ENCODE measurements around the gene GLT6D1.
"Not testable (repeated sequence)": the region's sequence is repeated elsewhere in the genome, so short reads cannot be mapped to it uniquely, and the experiment has no call there.

Gene GLT6D1

GRCh38 chr9:135648494-135649410 lies 9.4 kb upstream of the GLT6D1 start:
- no peak overlapping the region for H3K4me3 ChIP-seq (ENCODE audit: low read length)
- H3K36me3 ChIP-seq (ENCODE audit: insufficient read depth, low read length) = no peaks in the 10 kb centered on the region
- no peak overlapping the region for H3K9ac ChIP-seq (ENCODE audit: low read depth, low read length)
- H3K27me3 ChIP-seq (ENCODE audit: control insufficient read depth, insufficient read depth, low read length) = no peaks in the 10 kb centered on the region
- H3K4me2 ChIP-seq (ENCODE audit: low read length) = no peak overlapping the region
- no peaks in the 10 kb centered on the region for H3K4me1 ChIP-seq (ENCODE audit: control insufficient read depth, insufficient read depth, low read length)
- H3K9me3 ChIP-seq (replicated peaks; ENCODE audit: low read length) = peaks cover 9% of the 10 kb centered on the region

DNA sequence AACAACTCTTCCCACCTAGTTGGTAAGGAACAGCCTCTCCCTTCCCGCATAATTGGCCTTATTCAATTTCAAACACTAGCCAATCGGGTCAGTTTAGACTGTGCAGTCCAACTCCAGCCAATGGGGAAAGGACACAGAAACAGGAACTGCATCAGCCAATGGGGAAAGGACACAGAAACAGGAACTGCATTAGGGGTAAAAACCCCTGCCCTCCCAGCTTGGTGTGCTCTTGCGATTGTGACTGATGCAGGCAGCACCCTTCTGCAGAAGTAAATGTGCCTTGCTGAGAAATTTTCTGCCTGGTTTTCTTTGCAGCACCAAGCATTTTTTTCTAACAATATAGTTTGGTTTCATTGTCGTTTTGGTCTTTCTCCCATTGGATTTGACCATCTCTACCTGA lies 8.5 kb upstream of the GLT6D1 start:
- H3K36me3 ChIP-seq (ENCODE audit: insufficient read depth, low read length) = no peaks in the 10 kb centered on the region
- H3K4me1 ChIP-seq (ENCODE audit: control insufficient read depth, insufficient read depth, low read length) = no peaks in the 10 kb centered on the region
- no peak overlapping the region for H3K4me2 ChIP-seq (ENCODE audit: low read length)
- no peak overlapping the region for H3K9ac ChIP-seq (ENCODE audit: low read depth, low read length)
- H3K27me3 ChIP-seq (ENCODE audit: control insufficient read depth, insufficient read depth, low read length) = no peaks in the 10 kb centered on the region
- peaks cover 9% of the 10 kb centered on the region for H3K9me3 ChIP-seq (replicated peaks; ENCODE audit: low read length)
- no peak overlapping the region for H3K4me3 ChIP-seq (ENCODE audit: low read length)

DNA sequence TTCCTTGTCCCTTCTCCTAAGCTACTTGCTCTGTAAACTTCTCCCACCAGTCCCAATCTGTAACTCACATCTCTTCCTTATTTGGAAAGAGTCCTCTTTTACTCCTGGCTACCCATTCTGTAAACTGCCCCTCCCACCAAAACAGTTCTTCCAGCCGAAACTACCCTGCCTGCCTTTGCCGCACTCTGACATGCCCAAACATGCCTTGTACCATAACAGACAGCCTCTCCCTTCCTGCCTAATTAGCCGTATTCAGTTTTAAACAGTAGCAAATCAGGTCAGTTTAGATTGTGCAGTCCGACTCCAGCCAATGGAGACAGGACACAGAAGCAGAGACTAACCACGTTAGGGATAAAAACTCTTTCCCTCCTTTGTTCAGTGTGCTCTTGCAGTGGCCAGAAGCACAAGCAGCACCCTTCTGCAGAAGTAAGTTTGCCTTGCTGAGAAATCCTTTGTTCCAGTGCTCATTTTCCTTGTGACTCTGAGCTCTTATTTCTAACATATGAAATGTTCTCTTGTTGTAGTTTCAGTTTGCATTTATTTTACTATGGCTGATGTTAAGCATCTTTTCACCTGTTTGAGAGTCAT lies 5.4 kb upstream of the GLT6D1 start:
- no peak overlapping the region for H3K9ac ChIP-seq (ENCODE audit: low read depth, low read length)
- no peak overlapping the region for H3K4me2 ChIP-seq (ENCODE audit: low read length)
- H3K27me3 ChIP-seq (ENCODE audit: control insufficient read depth, insufficient read depth, low read length) = no peaks in the 10 kb centered on the region
- no peaks in the 10 kb centered on the region for H3K4me1 ChIP-seq (ENCODE audit: control insufficient read depth, insufficient read depth, low read length)
- peaks cover 9% of the 10 kb centered on the region for H3K9me3 ChIP-seq (replicated peaks; ENCODE audit: low read length)
- no peak overlapping the region for H3K4me3 ChIP-seq (ENCODE audit: low read length)
- no peaks in the 10 kb centered on the region for H3K36me3 ChIP-seq (ENCODE audit: insufficient read depth, low read length)

GRCh38 chr9:135641745-135642144 lies 2.4 kb upstream of the GLT6D1 start:
- no peaks in the 10 kb centered on the region for H3K4me1 ChIP-seq (ENCODE audit: control insufficient read depth, insufficient read depth, low read length)
- peaks cover 4% of the 10 kb centered on the region for H3K9me3 ChIP-seq (replicated peaks; ENCODE audit: low read length)
- no peak overlapping the region for H3K4me2 ChIP-seq (ENCODE audit: low read length)
- H3K27me3 ChIP-seq (ENCODE audit: control insufficient read depth, insufficient read depth, low read length) = no peaks in the 10 kb centered on the region
- H3K36me3 ChIP-seq (ENCODE audit: insufficient read depth, low read length) = no peaks in the 10 kb centered on the region
- no peak overlapping the region for H3K9ac ChIP-seq (ENCODE audit: low read depth, low read length)
- no peak overlapping the region for H3K4me3 ChIP-seq (ENCODE audit: low read length)

GRCh38 chr9:135641047-135641446 lies 1.7 kb upstream of the GLT6D1 start:
- Histone ChIP-seq H3K27me3 (ENCODE audit: control insufficient read depth, insufficient read depth, low read length) (no peaks in the 10 kb centered on the region), H3K9me3 (replicated peaks; ENCODE audit: low read length) (peaks cover 4% of the 10 kb centered on the region), H3K4me2 (ENCODE audit: low read length) (no peak overlapping the region), H3K4me1 (ENCODE audit: control insufficient read depth, insufficient read depth, low read length) (no peaks in the 10 kb centered on the region), H3K9ac (ENCODE audit: low read depth, low read length) (no peak overlapping the region), H3K36me3 (ENCODE audit: insufficient read depth, low read length) (no peaks in the 10 kb centered on the region), H3K4me3 (ENCODE audit: low read length) (no peak overlapping the region)

GRCh38 chr9:135636930-135637530 lies 2.3 kb downstream of the GLT6D1 start:
- not testable (repeated sequence) for H3K4me1 ChIP-seq (ENCODE audit: control insufficient read depth, insufficient read depth, low read length); H3K36me3 ChIP-seq (ENCODE audit: insufficient read depth, low read length); H3K27me3 ChIP-seq (ENCODE audit: control insufficient read depth, insufficient read depth, low read length); H3K4me2 ChIP-seq (ENCODE audit: low read length); H3K9me3 ChIP-seq (replicated peaks; ENCODE audit: low read length); H3K4me3 ChIP-seq (ENCODE audit: low read length); H3K9ac ChIP-seq (ENCODE audit: low read depth, low read length)

- peaks cover 11% of the 10 kb centered on the region for H3K27me3 ChIP-seq (ENCODE audit: control insufficient read depth, insufficient read depth, low read length)
- no peaks in the 10 kb centered on the region for H3K9me3 ChIP-seq (replicated peaks; ENCODE audit: low read length)
- no peaks in the 10 kb centered on the region for H3K4me1 ChIP-seq (ENCODE audit: control insufficient read depth, insufficient read depth, low read length)
- no peaks in the 10 kb centered on the region for H3K36me3 ChIP-seq (ENCODE audit: insufficient read depth, low read length)
- no peak overlapping the region for H3K4me2 ChIP-seq (ENCODE audit: low read length)
- H3K9ac ChIP-seq (ENCODE audit: low read depth, low read length) = no peak overlapping the region
- no peak overlapping the region for H3K4me3 ChIP-seq (ENCODE audit: low read length)
Observed at GRCh38 chr9:135632841-135633240, 6.5 kb downstream of the GLT6D1 start.

GRCh38 chr9:135624282-135624681 lies 15.1 kb downstream of the GLT6D1 start:
- no peak overlapping the region for H3K4me3 ChIP-seq (ENCODE audit: low read length)
- no peak overlapping the region for H3K9ac ChIP-seq (ENCODE audit: low read depth, low read length)
- H3K4me1 ChIP-seq (ENCODE audit: control insufficient read depth, insufficient read depth, low read length) = no peaks in the 10 kb centered on the region
- no peaks in the 10 kb centered on the region for H3K36me3 ChIP-seq (ENCODE audit: insufficient read depth, low read length)
- no peak overlapping the region for H3K4me2 ChIP-seq (ENCODE audit: low read length)
- H3K9me3 ChIP-seq (replicated peaks; ENCODE audit: low read length) = no peaks in the 10 kb centered on the region
- H3K27me3 ChIP-seq (ENCODE audit: control insufficient read depth, insufficient read depth, low read length) = peaks cover 23% of the 10 kb centered on the region

- Histone ChIP-seq H3K4me3 (ENCODE audit: low read length) (no peak overlapping the region), H3K36me3 (ENCODE audit: insufficient read depth, low read length) (no peaks in the 10 kb centered on the region), H3K27me3 (ENCODE audit: control insufficient read depth, insufficient read depth, low read length) (peaks cover 23% of the 10 kb centered on the region), H3K4me2 (ENCODE audit: low read length) (no peak overlapping the region), H3K4me1 (ENCODE audit: control insufficient read depth, insufficient read depth, low read length) (no peaks in the 10 kb centered on the region), H3K9me3 (replicated peaks; ENCODE audit: low read length) (no peaks in the 10 kb centered on the region), H3K9ac (ENCODE audit: low read depth, low read length) (no peak overlapping the region)
Observed at GRCh38 chr9:135622415-135623020, 16.8 kb downstream of the GLT6D1 start.

DNA sequence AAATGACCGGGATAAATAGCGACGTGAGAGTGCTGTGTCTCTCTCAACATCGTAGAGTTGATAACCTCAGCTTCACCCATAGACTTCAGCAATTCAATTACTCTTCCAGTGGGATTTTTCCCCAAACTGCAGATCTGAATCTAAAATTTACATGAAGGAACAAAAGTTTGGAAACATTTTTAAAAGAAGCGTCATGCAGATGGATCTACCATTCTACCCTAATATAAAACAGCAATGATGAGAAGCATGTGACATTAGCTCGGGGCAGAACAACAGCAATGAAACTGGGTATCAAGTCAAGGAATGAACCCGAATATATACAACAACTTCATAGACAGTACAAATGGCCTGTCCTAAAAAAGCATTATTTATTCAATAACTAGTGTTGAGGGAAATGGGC lies 18.8 kb downstream of the GLT6D1 start:
- H3K9ac ChIP-seq (ENCODE audit: low read depth, low read length) = no peak overlapping the region
- peaks cover 27% of the 10 kb centered on the region for H3K27me3 ChIP-seq (ENCODE audit: control insufficient read depth, insufficient read depth, low read length)
- no peak overlapping the region for H3K4me2 ChIP-seq (ENCODE audit: low read length)
- H3K9me3 ChIP-seq (replicated peaks; ENCODE audit: low read length) = no peaks in the 10 kb centered on the region
- no peaks in the 10 kb centered on the region for H3K36me3 ChIP-seq (ENCODE audit: insufficient read depth, low read length)
- H3K4me3 ChIP-seq (ENCODE audit: low read length) = no peak overlapping the region
- H3K4me1 ChIP-seq (ENCODE audit: control insufficient read depth, insufficient read depth, low read length) = no peaks in the 10 kb centered on the region

GRCh38 chr9:135619599-135619886 lies 19.8 kb downstream of the GLT6D1 start:
- no peak overlapping the region for H3K4me3 ChIP-seq (ENCODE audit: low read length)
- no peak overlapping the region for H3K4me2 ChIP-seq (ENCODE audit: low read length)
- H3K4me1 ChIP-seq (ENCODE audit: control insufficient read depth, insufficient read depth, low read length) = no peaks in the 10 kb centered on the region
- no peak overlapping the region for H3K9ac ChIP-seq (ENCODE audit: low read depth, low read length)
- no peaks in the 10 kb centered on the region for H3K36me3 ChIP-seq (ENCODE audit: insufficient read depth, low read length)
- H3K9me3 ChIP-seq (replicated peaks; ENCODE audit: low read length) = no peaks in the 10 kb centered on the region
- peaks cover 27% of the 10 kb centered on the region for H3K27me3 ChIP-seq (ENCODE audit: control insufficient read depth, insufficient read depth, low read length)

Data from skeletal muscle satellite cell (primary cell).